Bronchial epithelial cell (primary cell): ENCODE data around the gene CMTM4. TPM values are rescaled to one million over a fixed set of nuclear protein-coding genes. Genes with fewer than 3 reads are reported as not detected.
"Not testable (repeated sequence)": the region's sequence is repeated elsewhere in the genome, so short reads cannot be mapped to it uniquely, and the experiment has no call there.

Source experiments
- DNase-seq: peaks from one replicate; pipeline ENCODE4 v3.0.0-alpha.2; 2010; ENCODE audit warnings: low read depth
- FAIRE-seq: peaks from 2 replicates; lab custom pipeline; 2011; peaks lifted over from hg19 to GRCh38; lab: Jason Lieb, UNC
- H3K27me3 ChIP-seq: 2 replicates; pipeline ENCODE4 v1.5.1; 2011; ENCODE audit warnings: low read length; ENCODE audit not compliant: control insufficient read depth, insufficient read depth
- H3K36me3 ChIP-seq: 2 replicates; pipeline ENCODE4 v1.5.1; 2011; ENCODE audit warnings: low read length; ENCODE audit not compliant: control insufficient read depth, insufficient read depth
- H3K4me3 ChIP-seq: 2 replicates; pipeline ENCODE4 v1.5.1; 2011; ENCODE audit warnings: mild to moderate bottlenecking, low read depth, low read length, control low read depth
- CTCF ChIP-seq: IDR thresholded peaks from 2 replicates; pipeline ENCODE4 v1.5.1; 2011; ENCODE audit warnings: mild to moderate bottlenecking, moderate library complexity, low read length, control low read depth, inconsistent platforms; ENCODE audit not compliant: insufficient read depth, severe bottlenecking
- total RNA-seq: library from RNA; depleted of rRNA; stranded (reverse); fragments of >200 nt; gene quantifications from 2 replicates; pipeline ENCODE4 v1.2.1, GENCODE V29; 2014

Gene CMTM4
- total RNA-seq, 1 donor from 2014 or later: 83.2 TPM

- Histone ChIP-seq H3K4me3 (no peak overlapping the region), H3K27me3 (no peaks in the 10 kb centered on the region), H3K36me3 (no peaks in the 10 kb centered on the region)
- FAIRE-seq (no peak), DNase-seq (no peak)
- no peak for TF ChIP-seq CTCF
Measured at GRCh38 chr16:66690106-66690847, 6.3 kb downstream of the CMTM4 start.

GRCh38 chr16:66689282-66689681 lies 7.3 kb downstream of the CMTM4 start:
- FAIRE-seq: no peak
- no peak for DNase-seq
- H3K27me3 ChIP-seq: no peaks in the 10 kb centered on the region
- no peaks in the 10 kb centered on the region for H3K36me3 ChIP-seq
- H3K4me3 ChIP-seq: no peak overlapping the region
- no peak for TF ChIP-seq CTCF

GRCh38 chr16:66687906-66688625 lies 8.5 kb downstream of the CMTM4 start:
- no peaks in the 10 kb centered on the region for H3K27me3 ChIP-seq
- FAIRE-seq (peak; percentile 82), DNase-seq (no peak)
- H3K36me3 ChIP-seq: no peaks in the 10 kb centered on the region
- no peak overlapping the region for H3K4me3 ChIP-seq
- no peak for TF ChIP-seq CTCF

GRCh38 chr16:66685501-66686115 lies 10.9 kb downstream of the CMTM4 start:
- not testable (repeated sequence) for H3K4me3 ChIP-seq, H3K36me3 ChIP-seq, FAIRE-seq, H3K27me3 ChIP-seq, DNase-seq

GRCh38 chr16:66682271-66682670 lies 14.3 kb downstream of the CMTM4 start:
- no peak for DNase-seq
- H3K36me3 ChIP-seq: peaks cover 1% of the 10 kb centered on the region
- TF ChIP-seq CTCF: no peak
- no peak for FAIRE-seq
- H3K27me3 ChIP-seq: no peaks in the 10 kb centered on the region
- no peak overlapping the region for H3K4me3 ChIP-seq

- no peak for TF ChIP-seq CTCF
- no peak overlapping the region for H3K4me3 ChIP-seq
- DNase-seq (peak; percentile 67), FAIRE-seq (no peak)
- H3K36me3 ChIP-seq: peaks cover 1% of the 10 kb centered on the region
- no peaks in the 10 kb centered on the region for H3K27me3 ChIP-seq
Measured at GRCh38 chr16:66681676-66682075, 14.9 kb downstream of the CMTM4 start.
